Measurements from ENCODE around the gene NPEPPS.
"Not testable (repeated sequence)": the region's sequence is repeated elsewhere in the genome, so short reads cannot be mapped to it uniquely, and the experiment has no call there.

Gene NPEPPS, protein sequence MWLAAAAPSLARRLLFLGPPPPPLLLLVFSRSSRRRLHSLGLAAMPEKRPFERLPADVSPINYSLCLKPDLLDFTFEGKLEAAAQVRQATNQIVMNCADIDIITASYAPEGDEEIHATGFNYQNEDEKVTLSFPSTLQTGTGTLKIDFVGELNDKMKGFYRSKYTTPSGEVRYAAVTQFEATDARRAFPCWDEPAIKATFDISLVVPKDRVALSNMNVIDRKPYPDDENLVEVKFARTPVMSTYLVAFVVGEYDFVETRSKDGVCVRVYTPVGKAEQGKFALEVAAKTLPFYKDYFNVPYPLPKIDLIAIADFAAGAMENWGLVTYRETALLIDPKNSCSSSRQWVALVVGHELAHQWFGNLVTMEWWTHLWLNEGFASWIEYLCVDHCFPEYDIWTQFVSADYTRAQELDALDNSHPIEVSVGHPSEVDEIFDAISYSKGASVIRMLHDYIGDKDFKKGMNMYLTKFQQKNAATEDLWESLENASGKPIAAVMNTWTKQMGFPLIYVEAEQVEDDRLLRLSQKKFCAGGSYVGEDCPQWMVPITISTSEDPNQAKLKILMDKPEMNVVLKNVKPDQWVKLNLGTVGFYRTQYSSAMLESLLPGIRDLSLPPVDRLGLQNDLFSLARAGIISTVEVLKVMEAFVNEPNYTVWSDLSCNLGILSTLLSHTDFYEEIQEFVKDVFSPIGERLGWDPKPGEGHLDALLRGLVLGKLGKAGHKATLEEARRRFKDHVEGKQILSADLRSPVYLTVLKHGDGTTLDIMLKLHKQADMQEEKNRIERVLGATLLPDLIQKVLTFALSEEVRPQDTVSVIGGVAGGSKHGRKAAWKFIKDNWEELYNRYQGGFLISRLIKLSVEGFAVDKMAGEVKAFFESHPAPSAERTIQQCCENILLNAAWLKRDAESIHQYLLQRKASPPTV

DNA sequence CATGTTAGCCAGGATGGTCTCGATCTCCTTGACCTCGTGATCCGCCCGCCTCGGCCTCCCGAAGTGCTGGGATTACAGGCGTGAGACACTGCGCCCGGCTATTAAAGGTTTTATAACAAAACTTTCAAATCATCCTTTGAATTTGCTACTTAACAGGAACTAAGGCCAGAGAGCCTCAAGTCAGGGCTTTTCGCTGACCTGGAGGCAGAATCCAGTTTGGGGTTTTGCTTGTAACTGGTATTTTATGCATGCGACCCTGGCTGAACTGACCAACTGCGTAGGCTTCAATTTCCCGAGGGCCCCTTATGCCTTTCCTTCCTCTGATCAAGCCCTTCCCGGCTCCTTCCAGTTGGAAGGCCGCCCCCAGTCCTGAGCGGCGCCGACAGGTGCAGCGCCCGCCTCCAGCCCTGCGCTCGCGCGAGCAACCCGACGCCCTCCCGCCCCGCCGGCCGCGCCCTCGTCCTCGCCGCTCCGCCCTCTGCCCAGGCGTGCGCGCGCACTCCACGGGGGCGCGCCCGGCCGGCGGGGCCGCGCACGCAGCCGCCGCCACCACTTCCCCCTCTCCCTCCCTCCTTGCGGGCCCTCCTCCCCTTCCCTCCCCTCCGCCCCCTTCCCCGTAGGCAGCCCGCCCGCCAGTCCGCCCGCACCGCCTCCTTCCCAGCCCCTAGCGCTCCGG is at the start of gene NPEPPS:
NPEPPS (plus strand) TSS at position 552 of the 676 bp plus-strand sequence. CDS start 193 bp downstream, outside the sequence.
- DNase-seq (ENCODE audit: low read depth) = peak; percentile 83
- H3K4me3 ChIP-seq (ENCODE audit: low read depth, low read length) = peak within 1 kb of the TSS; percentile 71

DNA sequence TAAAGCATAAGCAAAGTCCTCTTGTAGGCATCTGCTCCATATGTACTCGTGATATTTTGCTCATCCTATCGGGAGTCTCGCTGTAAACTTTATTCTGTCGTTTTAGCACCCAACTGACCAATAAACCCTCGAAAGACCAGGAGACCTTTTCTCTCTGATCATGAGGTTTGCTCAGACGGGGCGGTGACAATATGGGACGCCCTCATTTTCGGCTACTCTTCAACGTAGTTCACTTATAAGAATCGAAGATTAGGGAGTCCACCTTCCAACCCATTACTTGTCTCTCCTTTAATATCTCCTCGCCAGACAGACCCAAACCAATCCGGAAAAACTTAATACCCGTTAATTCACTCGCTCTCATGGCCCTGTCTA is 39.1 kb upstream of the NPEPPS start:
- peak overlapping the region; percentile 63 for H3K4me3 ChIP-seq (ENCODE audit: low read depth, low read length)
- DNase-seq (ENCODE audit: low read depth) = peak; percentile 36

DNA sequence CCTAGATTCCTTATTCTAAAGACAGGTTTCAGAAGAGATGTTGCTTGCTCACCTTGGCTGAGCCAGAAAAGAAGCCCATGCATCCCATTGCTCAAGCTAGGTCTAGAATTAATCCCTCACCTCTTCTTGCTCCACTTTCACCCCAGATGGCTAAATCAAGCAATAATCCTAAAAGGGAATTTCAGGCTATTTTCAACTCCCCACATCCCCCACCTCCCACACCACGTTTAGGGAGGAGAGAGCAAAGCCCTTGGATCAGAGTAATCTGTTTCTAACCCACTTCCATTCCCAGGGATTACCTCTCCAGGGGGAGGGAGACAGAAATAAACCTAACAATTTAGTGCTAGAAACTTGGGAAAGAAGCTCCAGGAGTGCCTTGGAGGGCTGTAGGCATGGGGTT is 31.8 kb upstream of the NPEPPS start:
- DNase-seq (ENCODE audit: low read depth); H3K4me3 ChIP-seq (ENCODE audit: low read depth, low read length): not testable (repeated sequence)

DNA sequence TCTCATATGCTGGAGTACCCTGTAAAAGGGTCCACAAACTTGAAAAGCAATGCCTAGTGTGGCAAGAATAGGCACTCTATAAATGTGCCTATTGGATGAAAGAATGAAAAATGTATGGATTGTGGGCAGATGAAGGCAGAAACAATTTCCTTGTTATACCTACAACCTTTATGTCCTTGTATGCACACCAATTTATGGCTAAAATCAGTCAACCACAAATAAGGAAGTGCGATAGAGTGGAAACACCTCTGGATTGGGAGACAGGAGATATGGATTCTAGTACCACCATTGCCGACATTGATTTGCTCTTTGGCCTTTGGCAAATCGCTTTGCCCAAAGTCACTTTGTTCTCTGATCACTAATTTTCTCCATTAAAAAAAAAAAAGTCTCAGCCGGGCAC is 31.4 kb upstream of the NPEPPS start:
- not testable (repeated sequence) for H3K4me3 ChIP-seq (ENCODE audit: low read depth, low read length)

DNA sequence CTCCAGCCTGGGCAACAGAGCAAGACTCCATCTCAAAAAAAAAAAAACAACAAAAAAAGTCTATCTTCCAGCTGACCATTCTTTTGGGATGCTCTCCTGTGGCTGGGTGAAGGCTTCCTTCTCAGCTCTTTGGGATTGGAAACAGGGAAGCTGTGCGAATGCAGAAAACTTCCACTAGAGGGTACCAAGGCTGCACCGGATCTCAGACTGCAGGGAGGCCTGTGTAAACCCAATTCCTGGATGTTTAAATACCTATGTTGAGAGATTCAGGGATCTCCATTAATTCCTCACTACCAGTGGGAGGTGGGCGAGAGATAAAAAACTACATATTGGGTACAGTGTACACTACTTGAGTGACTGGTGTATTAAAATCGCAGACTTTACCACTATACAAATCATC is 30.3 kb upstream of the NPEPPS start:
- TF ChIP-seq, protein P1, sequence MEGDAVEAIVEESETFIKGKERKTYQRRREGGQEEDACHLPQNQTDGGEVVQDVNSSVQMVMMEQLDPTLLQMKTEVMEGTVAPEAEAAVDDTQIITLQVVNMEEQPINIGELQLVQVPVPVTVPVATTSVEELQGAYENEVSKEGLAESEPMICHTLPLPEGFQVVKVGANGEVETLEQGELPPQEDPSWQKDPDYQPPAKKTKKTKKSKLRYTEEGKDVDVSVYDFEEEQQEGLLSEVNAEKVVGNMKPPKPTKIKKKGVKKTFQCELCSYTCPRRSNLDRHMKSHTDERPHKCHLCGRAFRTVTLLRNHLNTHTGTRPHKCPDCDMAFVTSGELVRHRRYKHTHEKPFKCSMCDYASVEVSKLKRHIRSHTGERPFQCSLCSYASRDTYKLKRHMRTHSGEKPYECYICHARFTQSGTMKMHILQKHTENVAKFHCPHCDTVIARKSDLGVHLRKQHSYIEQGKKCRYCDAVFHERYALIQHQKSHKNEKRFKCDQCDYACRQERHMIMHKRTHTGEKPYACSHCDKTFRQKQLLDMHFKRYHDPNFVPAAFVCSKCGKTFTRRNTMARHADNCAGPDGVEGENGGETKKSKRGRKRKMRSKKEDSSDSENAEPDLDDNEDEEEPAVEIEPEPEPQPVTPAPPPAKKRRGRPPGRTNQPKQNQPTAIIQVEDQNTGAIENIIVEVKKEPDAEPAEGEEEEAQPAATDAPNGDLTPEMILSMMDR (conservative IDR thresholded peaks at IDR 0.05; ENCODE audit: low read depth, low read length) = peak; percentile 38
- H3K4me3 ChIP-seq (ENCODE audit: low read depth, low read length) = not testable (repeated sequence)
- peak; percentile 52 for DNase-seq (ENCODE audit: low read depth)

More for the DNA sequence above, 31.4 kb upstream of the NPEPPS start:
- DNase-seq (ENCODE audit: low read depth) = not testable (repeated sequence)

DNA sequence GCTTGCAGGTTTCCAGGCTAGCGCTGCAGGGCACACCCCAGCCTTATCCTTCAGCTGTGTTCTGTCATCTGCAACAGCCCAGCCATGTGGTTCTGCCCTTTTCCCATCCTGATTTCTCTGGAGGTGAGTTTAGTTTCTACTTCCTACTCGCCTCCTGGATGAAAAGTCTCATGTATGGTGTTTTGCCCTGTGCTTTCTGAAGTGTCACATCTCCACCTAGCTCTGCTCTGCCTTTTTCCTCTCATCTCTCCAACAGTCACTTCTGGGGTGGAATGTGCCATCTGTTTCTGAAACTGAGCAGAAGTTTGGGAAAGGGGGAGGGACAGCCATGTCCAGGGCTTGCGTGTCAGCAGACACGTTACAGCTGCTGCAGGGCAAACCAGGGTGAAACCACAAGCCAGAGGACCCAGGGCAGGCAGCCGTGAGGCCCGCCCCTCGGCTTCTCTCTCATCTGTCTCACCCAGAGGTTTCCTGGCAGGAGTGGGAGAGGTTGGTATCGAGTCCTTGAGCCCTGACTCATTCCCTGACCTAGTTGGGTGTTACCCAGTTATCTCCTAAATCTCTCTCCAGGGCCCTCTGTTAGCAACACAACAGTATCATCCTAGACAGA is 28.7 kb upstream of the NPEPPS start:
- DNase-seq (ENCODE audit: low read depth) = peak; percentile 57
- not testable (repeated sequence) for H3K4me3 ChIP-seq (ENCODE audit: low read depth, low read length)

DNA sequence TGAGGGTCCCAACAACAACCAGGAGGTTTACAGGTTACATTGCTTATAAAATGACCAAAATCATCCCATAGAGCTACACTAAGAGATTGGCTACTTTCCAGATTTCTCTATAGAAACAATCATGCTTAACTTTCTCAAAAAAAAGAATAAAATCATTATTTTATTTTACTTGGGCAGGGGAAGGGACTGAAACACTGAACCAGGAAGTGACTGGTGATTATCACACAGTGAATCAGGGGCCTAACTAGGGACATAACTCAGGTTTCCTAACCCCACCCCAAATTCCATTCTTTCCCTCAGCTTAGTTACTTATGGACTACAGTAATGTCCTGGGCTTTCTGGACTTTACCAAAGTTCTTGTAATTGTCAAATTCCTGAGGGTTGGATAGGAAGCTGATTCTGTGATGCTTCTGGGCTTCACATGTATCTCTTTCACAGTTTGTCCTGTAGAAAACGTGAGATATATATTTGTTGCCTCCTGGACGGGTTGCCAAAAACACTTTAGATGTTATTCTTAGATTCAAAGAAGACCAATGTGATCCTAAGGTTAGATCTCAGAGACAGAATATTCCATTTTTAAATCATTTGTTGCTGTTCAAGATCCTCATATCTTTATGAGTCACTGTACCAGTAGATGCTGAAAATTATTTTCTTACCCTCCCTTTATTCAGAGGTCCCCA is 28.0 kb upstream of the NPEPPS start:
- peak; percentile 30 for DNase-seq (ENCODE audit: low read depth)
- not testable (repeated sequence) for H3K4me3 ChIP-seq (ENCODE audit: low read depth, low read length)

DNA sequence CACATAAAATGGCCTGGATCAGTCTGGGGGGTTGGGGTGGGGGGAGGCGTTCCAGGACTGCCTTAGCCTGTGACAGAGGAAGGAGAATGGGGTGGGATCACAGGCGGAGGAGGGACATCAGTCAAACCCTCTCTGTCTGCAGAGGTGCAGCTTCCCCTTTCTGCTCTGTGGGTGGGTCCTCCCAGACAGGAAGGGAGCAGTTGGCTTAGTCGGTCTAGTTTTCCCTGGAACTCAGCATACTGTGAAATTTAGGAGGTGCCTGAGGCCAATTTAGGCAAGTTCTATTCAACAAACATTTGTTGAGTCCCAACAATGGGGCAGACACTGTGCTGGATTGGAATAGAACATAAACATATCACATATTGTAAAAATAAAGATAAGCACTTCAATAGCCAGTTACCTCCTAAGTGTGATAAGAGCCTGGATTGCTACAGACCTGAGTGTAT is 19.2 kb upstream of the NPEPPS start:
- H3K4me3 ChIP-seq (ENCODE audit: low read depth, low read length); DNase-seq (ENCODE audit: low read depth): not testable (repeated sequence)

DNA sequence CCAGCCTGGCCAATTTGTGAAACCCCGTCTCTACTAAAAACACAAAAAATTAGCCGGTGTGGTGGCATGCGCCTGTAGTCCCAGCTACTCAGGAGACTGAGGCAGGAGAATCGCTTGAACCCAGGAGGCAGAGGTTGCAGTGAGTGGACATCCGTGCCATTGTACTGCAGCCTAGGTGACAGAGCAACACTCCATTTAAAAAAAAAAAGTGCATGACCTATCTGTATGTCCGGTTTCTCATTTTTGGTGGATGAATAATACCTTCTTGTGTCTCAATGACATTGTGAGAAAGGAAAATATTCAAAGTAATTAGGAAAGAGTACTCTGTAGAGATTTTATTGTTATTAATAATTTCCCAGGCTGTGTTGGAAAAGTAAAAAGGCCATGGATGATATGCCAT is 17.6 kb upstream of the NPEPPS start:
- DNase-seq (ENCODE audit: low read depth); H3K4me3 ChIP-seq (ENCODE audit: low read depth, low read length): not testable (repeated sequence)

DNA sequence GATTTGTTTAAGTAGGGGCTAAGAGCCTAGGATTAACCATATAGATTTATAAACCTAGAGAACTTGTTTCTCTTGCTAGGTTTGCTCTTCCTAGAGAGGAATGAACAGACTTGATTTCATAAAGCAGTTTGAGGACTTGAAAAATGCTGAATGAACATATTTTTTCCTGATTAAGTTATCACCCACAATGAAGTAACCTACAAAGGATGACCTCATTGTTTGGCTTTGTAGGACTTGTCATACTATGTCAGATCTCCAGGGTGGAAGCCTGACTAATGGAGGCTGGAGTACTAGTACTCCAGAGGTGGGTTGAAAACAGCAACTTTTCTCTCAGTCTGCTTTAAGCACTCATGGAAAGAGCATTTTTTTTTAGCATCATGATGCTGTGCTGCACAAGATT is 12.0 kb upstream of the NPEPPS start:
- DNase-seq (ENCODE audit: low read depth) = peak; percentile 25
- H3K4me3 ChIP-seq (ENCODE audit: low read depth, low read length) = not testable (repeated sequence)

DNA sequence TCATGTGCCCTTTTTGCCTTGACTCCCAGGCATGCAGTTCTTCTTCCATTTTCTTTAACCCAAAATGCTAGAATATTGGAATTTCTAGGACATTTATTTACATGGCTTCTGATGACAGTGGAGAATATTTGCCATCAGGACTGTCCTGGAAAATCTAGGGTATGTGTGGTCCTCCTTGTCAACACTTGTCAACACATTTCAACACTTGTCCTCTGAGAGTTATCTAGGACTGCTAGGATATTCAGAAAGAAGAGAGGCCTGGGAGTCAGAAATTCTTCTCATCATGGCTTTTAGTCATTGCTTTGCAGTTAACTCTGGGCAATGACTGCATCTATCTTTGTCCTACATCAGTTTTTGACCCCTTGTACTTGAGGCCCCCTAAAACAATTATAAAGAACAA is 11.5 kb upstream of the NPEPPS start:
- H3K4me3 ChIP-seq (ENCODE audit: low read depth, low read length); DNase-seq (ENCODE audit: low read depth): not testable (repeated sequence)

DNA sequence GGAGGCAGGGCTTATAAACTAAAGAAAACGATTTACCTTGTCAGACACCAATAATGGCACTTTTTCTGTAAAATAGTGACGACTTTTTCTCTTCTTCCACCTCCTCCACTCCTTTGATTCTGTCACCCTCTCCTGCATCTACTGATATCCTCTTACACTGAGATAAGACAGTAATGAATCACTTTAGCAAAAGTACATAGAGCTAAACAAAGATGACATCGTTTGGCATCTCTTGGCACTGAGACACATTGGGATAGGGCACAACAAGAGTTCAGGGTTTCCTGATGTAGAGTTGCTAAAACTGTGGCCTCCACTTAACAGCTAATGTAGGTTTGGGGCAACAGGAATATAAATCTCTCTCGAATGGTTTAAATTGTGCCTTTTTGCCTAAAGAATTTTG is 10.6 kb upstream of the NPEPPS start:
- H3K4me3 ChIP-seq (ENCODE audit: low read depth, low read length); DNase-seq (ENCODE audit: low read depth): not testable (repeated sequence)

DNA sequence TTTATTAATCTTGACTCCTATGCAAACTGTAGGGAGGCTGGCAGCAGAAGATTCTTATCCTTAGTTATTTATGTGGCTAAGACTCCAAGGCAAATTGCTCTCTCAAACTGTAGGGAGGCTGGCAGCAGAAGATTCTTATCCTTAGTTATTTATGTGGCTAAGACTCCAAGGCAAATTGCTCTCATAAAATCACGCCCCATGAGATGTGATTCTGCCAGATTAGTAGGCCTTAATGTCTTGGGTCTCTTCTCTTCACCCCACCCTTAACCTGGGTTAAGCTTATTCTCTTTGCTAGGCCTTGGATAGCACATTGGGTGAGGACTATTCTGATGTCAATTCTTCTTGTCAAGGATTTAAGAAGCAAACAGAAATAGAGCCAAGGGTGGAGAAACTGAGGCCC is 9.5 kb upstream of the NPEPPS start:
- not testable (repeated sequence) for H3K4me3 ChIP-seq (ENCODE audit: low read depth, low read length); DNase-seq (ENCODE audit: low read depth)

DNA sequence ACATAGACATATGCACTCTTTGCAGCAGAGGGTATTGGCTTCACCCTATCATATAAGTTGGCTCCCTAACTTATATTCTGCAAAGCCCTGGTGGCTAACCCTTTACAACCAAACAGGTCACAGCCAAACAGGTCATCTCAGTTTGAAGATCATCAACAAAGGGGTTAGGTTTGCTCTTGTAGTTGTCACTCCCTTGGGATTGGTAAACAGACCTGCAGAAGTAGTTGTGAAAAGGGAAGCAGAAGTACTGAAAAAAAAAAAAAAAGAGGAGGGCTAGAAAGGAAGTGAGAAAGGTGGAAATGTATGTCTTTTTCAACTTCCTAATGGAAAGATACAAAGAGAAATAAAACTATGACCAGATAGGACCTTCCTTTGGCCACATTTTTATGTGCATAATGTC is 8.6 kb upstream of the NPEPPS start:
- not testable (repeated sequence) for DNase-seq (ENCODE audit: low read depth); H3K4me3 ChIP-seq (ENCODE audit: low read depth, low read length)

DNA sequence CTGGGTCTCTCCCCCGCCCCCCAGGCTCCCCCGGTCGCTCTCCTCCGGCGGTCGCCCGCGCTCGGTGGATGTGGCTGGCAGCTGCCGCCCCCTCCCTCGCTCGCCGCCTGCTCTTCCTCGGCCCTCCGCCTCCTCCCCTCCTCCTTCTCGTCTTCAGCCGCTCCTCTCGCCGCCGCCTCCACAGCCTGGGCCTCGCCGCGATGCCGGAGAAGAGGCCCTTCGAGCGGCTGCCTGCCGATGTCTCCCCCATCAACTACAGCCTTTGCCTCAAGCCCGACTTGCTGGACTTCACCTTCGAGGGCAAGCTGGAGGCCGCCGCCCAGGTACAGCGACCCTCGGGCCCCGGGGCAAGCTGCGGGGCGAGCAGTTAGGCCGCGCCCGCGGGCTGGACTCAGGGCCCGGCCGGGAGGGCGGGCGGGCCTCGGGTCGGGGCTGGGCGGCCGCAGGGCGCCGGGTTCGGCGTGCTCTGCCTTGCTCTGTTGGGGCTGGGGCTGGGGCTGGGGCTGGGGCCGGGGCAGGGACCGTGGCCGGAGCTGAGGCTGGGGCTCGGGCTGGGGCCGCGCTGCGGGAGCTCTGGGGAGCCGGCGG is 419 bp downstream of the NPEPPS start:
- peak overlapping the region; percentile 71 for H3K4me3 ChIP-seq (ENCODE audit: low read depth, low read length)
- not testable (repeated sequence) for DNase-seq (ENCODE audit: low read depth)

DNA sequence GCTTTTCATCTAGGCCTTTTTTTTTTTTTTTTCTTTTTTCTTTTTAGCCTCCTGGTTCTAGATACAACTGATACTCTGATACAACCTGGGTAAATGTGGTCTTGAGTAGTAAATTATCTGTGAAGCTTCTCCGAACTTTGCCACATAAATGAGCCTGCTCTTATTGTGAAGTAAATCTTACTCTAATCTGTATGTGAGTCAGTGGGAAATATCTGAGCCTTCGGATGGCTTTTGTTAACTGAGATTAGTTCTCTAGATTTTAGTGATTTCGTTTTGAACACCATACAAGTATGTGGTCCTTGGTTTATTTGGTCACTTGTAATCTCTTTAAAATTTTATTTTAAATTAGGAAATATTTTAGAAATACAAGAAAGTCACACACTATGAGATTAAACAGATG is 8.2 kb downstream of the NPEPPS start:
- H3K4me3 ChIP-seq (ENCODE audit: low read depth, low read length) = not testable (repeated sequence)
- DNase-seq (ENCODE audit: low read depth) = peak; percentile 13

DNA sequence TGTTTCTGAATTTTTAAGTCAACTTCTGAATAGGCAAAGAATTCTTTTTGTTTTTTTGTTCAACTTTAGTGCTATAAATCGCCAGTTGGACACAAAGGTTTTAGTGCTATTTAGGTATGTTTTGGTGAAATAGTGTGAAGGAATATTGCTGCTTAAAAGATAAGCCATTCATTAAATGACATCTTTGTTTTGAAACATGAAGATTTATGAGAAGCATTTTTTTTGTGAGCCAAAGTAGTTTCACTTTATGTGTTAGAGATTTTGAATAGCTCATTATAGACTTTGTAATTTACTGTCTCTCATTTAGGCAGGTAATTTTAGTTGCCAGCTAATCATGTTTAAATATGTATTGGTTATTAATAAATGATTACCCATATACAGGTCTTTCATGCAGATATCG is 10.8 kb downstream of the NPEPPS start:
- not testable (repeated sequence) for DNase-seq (ENCODE audit: low read depth); H3K4me3 ChIP-seq (ENCODE audit: low read depth, low read length)
